ENCODE data around the gene SLC25A34. TPM values are rescaled to one million over a fixed set of nuclear protein-coding genes. Genes with fewer than 3 reads are reported as not detected.

Gene SLC25A34
- total RNA-seq, 1 donor from 2014 or later, result 2.8 TPM

DNA sequence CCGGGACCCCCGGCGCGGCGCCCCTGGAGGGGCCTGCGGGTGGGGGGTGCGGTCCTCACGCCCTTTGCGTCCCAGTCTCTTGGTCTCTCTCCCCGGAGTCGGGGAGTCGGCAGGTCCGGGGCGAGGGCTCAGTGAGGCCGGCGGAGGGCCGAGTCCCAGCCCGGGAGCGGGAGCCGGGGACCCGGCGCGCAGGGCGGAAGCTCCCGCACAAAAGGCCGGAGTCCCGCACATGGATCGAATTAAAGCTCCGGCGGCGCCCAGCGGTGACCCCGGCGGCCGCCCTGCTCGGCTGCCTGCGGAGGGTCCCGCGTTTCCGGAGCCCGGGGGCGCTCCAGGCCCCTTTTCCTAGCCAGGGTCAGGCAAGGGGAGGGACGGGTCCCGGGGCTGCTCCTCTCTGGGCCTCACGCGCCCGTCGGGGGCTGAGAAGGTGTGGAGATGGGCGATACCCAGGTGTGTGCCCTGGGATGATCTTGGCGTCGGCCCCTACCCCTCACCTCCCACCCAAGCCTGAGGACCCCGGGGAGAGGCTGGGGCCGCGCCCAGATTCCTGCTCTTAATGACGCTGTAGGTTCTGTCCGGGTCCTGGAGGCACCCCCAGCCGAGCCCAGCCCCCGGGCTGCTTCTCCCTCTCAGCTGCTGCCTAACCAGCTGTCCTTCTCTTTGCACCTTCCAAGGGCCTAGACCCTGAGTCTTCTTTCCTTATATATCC is 23.0 kb downstream of the SLC25A34 start:
- no peak for TF ChIP-seq CTCF (IDR thresholded peaks at IDR 0.05)
- Mint-ChIP-seq H3K4me1 (ENCODE audit: unreplicated experiment) (peaks cover 57% of the 10 kb centered on the region), H3K4me3 (ENCODE audit: unreplicated experiment) (peak overlapping the region; percentile 84), H3K36me3 (ENCODE audit: unreplicated experiment) (peaks cover 4% of the 10 kb centered on the region), H3K27me3 (ENCODE audit: unreplicated experiment) (no peaks in the 10 kb centered on the region), H3K27ac (ENCODE audit: unreplicated experiment) (peak overlapping the region; percentile 95), H3K9me3 (ENCODE audit: unreplicated experiment) (no peaks in the 10 kb centered on the region)
- no peak for DNase-seq (ENCODE audit: extremely low spot score, unreplicated experiment)

DNA sequence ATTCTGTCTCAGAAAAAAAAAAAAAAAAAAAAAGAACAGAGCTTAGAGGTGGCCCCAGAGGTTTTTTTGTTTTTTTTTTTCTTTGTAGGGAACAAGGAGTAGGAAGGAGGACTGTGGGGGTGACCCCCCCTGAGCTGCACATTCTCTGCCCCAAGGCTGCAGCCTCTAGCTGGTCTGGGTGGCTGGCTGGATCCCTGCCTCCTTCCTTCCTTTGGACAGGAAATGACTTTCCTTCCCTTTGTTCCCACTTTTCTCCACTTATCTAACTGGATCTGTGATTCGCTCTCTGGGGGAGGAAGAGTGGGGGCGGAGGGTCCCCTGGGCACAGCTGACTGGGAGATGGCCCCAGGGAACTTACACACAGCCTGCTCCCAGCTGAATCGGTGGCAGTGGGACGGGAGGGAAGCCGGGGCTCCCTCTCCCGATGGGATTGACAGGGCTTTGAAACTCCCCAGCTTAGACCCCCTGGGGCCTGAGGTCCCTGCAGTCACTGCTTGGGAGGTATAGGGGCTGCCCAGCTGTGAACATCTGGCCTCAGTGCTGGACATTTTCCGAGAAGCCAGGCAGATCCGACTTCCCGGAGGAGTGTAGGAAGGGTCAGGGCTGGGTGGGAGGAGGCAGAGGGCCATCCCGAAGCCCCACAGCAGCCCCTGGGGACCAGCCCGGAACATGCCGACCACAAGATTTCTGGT is 24.6 kb downstream of the SLC25A34 start:
- peaks cover 59% of the 10 kb centered on the region for H3K4me1 Mint-ChIP-seq (ENCODE audit: unreplicated experiment)
- no peaks in the 10 kb centered on the region for H3K27me3 Mint-ChIP-seq (ENCODE audit: unreplicated experiment)
- H3K9me3 Mint-ChIP-seq (ENCODE audit: unreplicated experiment), result no peaks in the 10 kb centered on the region
- peaks cover 14% of the 10 kb centered on the region for H3K36me3 Mint-ChIP-seq (ENCODE audit: unreplicated experiment)
- peak overlapping the region; percentile 95 for H3K27ac Mint-ChIP-seq (ENCODE audit: unreplicated experiment)
- TF ChIP-seq CTCF (IDR thresholded peaks at IDR 0.05), result no peak
- H3K4me3 Mint-ChIP-seq (ENCODE audit: unreplicated experiment), result peak overlapping the region; percentile 84
- DNase-seq (ENCODE audit: extremely low spot score, unreplicated experiment), result no peak

GRCh38 chr1:15761366-15762128 is 25.5 kb downstream of the SLC25A34 start:
- peak overlapping the region; percentile 84 for H3K4me3 Mint-ChIP-seq (ENCODE audit: unreplicated experiment)
- no peak for DNase-seq (ENCODE audit: extremely low spot score, unreplicated experiment)
- TF ChIP-seq CTCF (IDR thresholded peaks at IDR 0.05), result no peak

GRCh38 chr1:15762546-15762945 is 26.5 kb downstream of the SLC25A34 start:
- H3K27ac Mint-ChIP-seq (ENCODE audit: unreplicated experiment), result peak overlapping the region; percentile 73
- DNase-seq (ENCODE audit: extremely low spot score, unreplicated experiment), result no peak
- H3K4me1 Mint-ChIP-seq (ENCODE audit: unreplicated experiment), result peaks cover 47% of the 10 kb centered on the region
- H3K4me3 Mint-ChIP-seq (ENCODE audit: unreplicated experiment), result no peak overlapping the region
- peaks cover 19% of the 10 kb centered on the region for H3K36me3 Mint-ChIP-seq (ENCODE audit: unreplicated experiment)
- TF ChIP-seq CTCF (IDR thresholded peaks at IDR 0.05), result no peak
- H3K9me3 Mint-ChIP-seq (ENCODE audit: unreplicated experiment), result no peaks in the 10 kb centered on the region
- no peaks in the 10 kb centered on the region for H3K27me3 Mint-ChIP-seq (ENCODE audit: unreplicated experiment)

More at GRCh38 chr1:15761366-15762128, 25.5 kb downstream of the SLC25A34 start:
- Mint-ChIP-seq H3K9me3 (ENCODE audit: unreplicated experiment) (no peaks in the 10 kb centered on the region), H3K36me3 (ENCODE audit: unreplicated experiment) (peaks cover 19% of the 10 kb centered on the region), H3K27ac (ENCODE audit: unreplicated experiment) (peak overlapping the region; percentile 95), H3K27me3 (ENCODE audit: unreplicated experiment) (no peaks in the 10 kb centered on the region), H3K4me1 (ENCODE audit: unreplicated experiment) (peaks cover 55% of the 10 kb centered on the region)
